Right cardiac atrium (tissue), 5 donors: Measurements from ENCODE around the gene LIX1L. TPM values are rescaled to one million over a fixed set of nuclear protein-coding genes. Genes with fewer than 3 reads are reported as not detected.
A peak's percentile ranks its signal among the peaks of the same experiment; 100 is the strongest.

Experiments
- ATAC-seq, 2 donors: fragments of 200-7000 bp; cut with Tn5 transposase; one replicate each; pipeline versions ENCODE4 v1.8.0 to v1.9.1; 2020; ENCODE audit warnings: moderate library complexity in 2 of 2, mild to moderate bottlenecking in 1 of 2
- DNase-seq, 3 donors: peaks; one replicate each; pipeline ENCODE4 v3.0.0-alpha.2; 2020
- H3K27ac ChIP-seq: one replicate; pipeline ENCODE4 v1.5.1; 2013; ENCODE audit warnings: mild to moderate bottlenecking, low read length, control low read depth, moderate library complexity
- H3K27me3 ChIP-seq: one replicate; pipeline ENCODE4 v1.6.1; 2013; ENCODE audit not compliant: control insufficient read depth, insufficient read depth
- H3K4me1 ChIP-seq: one replicate; pipeline ENCODE4 v1.6.1; 2013; ENCODE audit warnings: low read length; ENCODE audit not compliant: control insufficient read depth, insufficient read depth
- H3K4me3 ChIP-seq: one replicate; pipeline ENCODE4 v1.5.1; 2013; ENCODE audit warnings: low read length, control low read depth
- H3K9me3 ChIP-seq: one replicate; pipeline ENCODE4 v1.6.1; 2013; ENCODE audit warnings: low read length; ENCODE audit not compliant: control insufficient read depth
- WGBS: extraction: QIAGEN DNeasy Blood & Tissue Kit; methylation state at CpG from one replicate; pipeline ENCODE4 v1.1.7; 2013; 5-methylcytosine and 5-hydroxymethylcytosine counted together
- intact Hi-C, 4 donors: fragments of 100-400 bp; cut with DNase I; formaldehyde crosslinking; loops; one replicate each; pipeline versions ENCODE4 v1.11.0 to v1.14.0; 2022 to 2023
- polyA plus RNA-seq: library from polyadenylated mRNA; stranded (reverse); fragments of 200-250 nt; gene quantifications from one replicate; pipeline ENCODE4 v1.2.3, GENCODE V29; 2013
- total RNA-seq, 4 donors: library from RNA; stranded (reverse); fragmentation: NEBNext Ultra II Directional; extraction: Animal tissue kit (Norgen Biotek cat#: 25700); gene quantifications; one replicate each; pipeline ENCODE4 v1.2.1, GENCODE V29; 2021
- donor health status: healthy with polysubstance abuse.
- donor health status: DM: no; HTN: yes; CAD: no.
- donor health status: DM: no; HTN: no; CAD: no.
- donor health status: DM: no; HTN: yes; CAD: no; lungs with severe emphysema.
- donor health status: DM: yes; HTN: yes; CAD: no.

LIX1L gene
- total and polyA plus RNA-seq, 5 donors: 11.9 to 39.2 (median 28.3) TPM

DNA sequence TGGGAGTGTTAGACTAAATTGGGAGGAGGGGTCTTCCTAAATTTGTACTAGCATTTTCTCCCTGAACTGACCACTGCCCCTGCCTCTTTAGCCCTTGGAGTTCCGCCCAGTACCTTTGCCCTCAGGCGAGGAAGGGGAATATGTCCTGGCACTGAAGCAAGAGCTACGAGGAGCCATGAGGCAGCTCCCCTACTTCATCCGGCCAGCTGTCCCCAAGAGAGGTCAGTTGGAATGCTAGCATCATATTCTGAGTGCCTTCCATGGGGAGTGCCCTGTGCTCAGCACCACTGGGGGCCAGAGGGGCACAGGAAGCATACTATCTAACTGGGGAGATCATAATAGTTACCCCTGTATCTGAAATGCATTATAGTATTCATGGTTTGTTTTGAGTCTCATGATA lies 17.4 kb upstream of the LIX1L start:
- H3K27me3 ChIP-seq: no peaks in the 10 kb centered on the region
- H3K27ac ChIP-seq: no peak overlapping the region
- no peak overlapping the region for H3K4me3 ChIP-seq
- intact Hi-C loops: loop anchor here in 1 of 4 donors (5.0 kb wide), 1 partner anchor 37 kb away; no protein-coding TSS in a partner anchor
- 63% methylated on average over 4 of the region's 4 CpGs for WGBS
- no peak for DNase-seq
- peaks cover 11% of the 10 kb centered on the region for H3K4me1 ChIP-seq
- ATAC-seq: no peak
- H3K9me3 ChIP-seq: no peaks in the 10 kb centered on the region

DNA sequence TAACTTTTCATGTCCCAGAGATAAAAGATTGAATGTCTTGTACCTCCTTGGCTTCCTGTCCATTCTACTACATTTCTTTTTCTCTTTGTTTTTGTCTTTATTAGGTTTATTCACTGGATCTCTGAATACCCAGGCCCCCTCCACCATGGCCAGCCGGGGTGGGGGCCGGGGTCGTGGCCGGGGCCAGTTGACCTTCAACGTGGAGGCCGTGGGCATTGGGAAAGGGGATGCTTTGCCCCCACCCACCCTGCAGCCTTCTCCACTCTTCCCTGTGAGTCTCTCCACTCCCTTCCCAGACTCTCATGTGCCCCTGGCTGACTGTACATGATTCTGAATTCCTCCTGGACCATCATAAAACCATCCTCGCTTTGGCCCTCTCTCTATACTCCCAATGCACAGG lies 16.9 kb upstream of the LIX1L start:
- WGBS: 79% methylated on average over 7 of the region's 7 CpGs
- intact Hi-C loops: loop anchor here in 1 of 4 donors (5.0 kb wide), 1 partner anchor 38 kb away; no protein-coding TSS in a partner anchor
- no peak for ATAC-seq

DNA sequence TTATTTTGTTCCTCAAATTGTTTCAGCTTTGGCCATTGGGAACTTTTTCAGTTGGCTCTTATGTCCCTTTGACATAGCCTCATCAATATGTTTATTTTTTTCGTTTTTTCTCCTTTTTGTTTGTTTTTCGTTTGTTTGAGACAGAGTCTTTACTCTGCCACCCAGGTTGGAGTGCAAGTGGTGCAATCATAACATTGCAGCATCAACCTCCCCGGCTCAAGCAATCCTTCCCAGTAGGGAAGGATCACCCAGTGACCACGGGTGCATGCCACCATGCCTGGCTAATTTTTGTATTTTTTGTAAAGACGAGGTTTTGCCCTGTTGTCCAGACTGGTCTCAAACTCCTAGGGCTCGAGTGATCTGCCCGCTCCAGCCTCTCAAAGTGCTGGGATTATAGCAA lies 14.8 kb upstream of the LIX1L start:
- ATAC-seq (no peak), DNase-seq (no peak)
- Histone ChIP-seq H3K4me3 (no peak overlapping the region), H3K4me1 (no peaks in the 10 kb centered on the region), H3K9me3 (no peaks in the 10 kb centered on the region), H3K27ac (no peak overlapping the region), H3K27me3 (no peaks in the 10 kb centered on the region)
- intact Hi-C loops: no loop called here
- WGBS: 81% methylated on average over 7 of the region's 7 CpGs

More for the DNA sequence above, 16.9 kb upstream of the LIX1L start:
- no peak for DNase-seq
- Histone ChIP-seq H3K9me3 (no peaks in the 10 kb centered on the region), H3K27me3 (no peaks in the 10 kb centered on the region), H3K27ac (no peak overlapping the region), H3K4me1 (peaks cover 7% of the 10 kb centered on the region), H3K4me3 (no peak overlapping the region)

DNA sequence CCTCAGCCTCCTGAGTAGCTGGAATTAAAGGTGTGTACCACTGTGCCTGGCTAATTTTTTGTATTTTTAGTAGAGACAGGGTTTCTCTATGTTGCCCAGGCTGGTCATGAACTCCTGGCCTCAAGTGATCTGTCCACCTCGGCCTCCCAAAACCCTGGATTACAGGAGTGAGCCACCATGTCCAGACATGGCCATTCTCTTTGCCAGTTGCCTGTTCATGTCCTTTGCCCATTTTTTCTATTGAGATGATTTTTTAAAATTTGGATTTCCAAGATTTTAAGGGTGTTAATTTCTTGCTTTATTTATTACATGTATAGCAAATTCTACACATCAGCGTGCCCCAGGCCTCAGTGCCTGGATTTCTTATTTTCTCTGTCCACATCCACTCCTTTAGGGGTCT lies 9.5 kb upstream of the LIX1L start:
- WGBS: 94% methylated on average over 2 of the region's 2 CpGs
- Histone ChIP-seq H3K27ac (no peak overlapping the region), H3K4me3 (no peak overlapping the region), H3K27me3 (no peaks in the 10 kb centered on the region), H3K9me3 (no peaks in the 10 kb centered on the region), H3K4me1 (peaks cover 8% of the 10 kb centered on the region)
- intact Hi-C loops: loop anchor here in 2 of 4 donors (5.0 to 10.0 kb wide), 2 partner anchors 40 to 72 kb away; no protein-coding TSS in a partner anchor
- DNase-seq (no peak), ATAC-seq (no peak)

DNA sequence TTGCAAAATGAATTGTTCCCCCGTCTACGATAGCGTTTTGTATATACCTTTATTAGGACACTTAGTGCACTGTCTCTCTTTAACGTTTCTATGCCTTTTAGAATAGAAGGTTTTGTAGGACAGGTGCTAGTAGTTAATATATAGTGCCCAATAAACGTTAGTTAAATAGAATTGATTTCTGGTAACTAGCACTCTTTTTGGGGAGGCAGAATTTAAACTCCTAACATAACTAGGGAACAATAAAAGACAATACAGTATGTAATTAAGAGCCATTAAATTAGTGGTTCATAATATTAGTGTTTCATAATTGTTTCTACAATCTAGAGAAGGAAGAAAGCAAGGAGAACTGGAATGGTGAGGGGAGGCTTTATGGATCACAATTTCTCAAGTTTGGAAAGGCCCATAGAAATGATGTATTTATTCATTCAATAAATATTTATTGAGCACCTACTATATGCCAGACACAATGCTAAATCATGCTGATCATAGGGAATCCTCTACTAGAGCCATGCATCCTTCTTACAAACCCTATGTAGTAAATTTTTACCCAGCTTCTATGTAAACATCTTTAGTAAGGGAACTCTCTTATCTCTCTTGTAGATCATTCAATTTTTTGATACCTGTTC lies 7.4 kb upstream of the LIX1L start:
- intact Hi-C loops: loop anchor here in 2 of 4 donors (5.0 to 10.0 kb wide), 2 partner anchors 42 to 70 kb away; no protein-coding TSS in a partner anchor
- Histone ChIP-seq H3K27ac (no peak overlapping the region), H3K4me3 (peak overlapping the region; percentile 76), H3K4me1 (peaks cover 8% of the 10 kb centered on the region), H3K9me3 (no peaks in the 10 kb centered on the region), H3K27me3 (no peaks in the 10 kb centered on the region)
- WGBS: 2% methylated on average over 5 of the region's 5 CpGs
- no peak for ATAC-seq
- DNase-seq: no peak

DNA sequence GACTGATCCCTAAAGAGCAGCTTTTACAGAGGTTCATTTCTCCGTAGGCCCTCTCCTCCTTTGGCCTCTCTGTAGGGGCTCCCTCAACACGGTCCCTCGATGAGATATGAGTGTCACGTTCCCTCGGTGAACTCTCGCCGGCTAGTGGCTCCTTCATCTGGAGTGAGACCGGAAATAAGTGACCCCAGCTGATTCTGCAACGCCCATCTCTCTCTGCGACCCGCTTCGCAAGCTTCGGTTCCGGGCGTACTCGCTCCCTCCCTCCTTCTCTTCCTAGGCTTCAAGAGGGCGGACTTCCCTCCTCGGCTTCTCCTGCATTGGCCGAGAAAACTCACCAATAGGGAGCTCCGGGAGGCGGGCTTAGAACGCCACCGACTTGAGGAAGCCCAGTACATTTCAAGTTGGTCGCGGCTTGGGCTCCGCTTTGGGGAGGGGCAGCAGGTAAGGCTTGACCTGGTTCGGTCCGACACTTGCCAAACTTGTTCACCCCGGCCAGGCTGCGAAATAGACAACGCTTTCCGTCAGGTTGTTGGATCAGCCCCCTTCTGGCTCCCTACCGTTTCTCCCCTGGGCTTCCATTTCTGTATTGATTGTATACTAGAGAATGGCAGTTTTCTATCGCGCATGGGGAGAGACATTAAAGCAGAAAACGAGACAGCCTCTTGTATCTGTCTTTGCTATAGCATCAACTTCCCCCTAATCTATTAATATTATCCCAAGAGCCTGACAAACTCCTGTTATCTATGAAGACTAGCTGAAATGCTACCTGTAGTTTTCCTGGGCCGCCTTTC lies 6.7 kb upstream of the LIX1L start, which contains the start of the genes ANKRD34A and POLR3GL:
ANKRD34A (minus strand) TSS at position 248 of the 791 bp plus-strand sequence. CDS start 2,816 bp downstream, outside the sequence.
POLR3GL (plus strand) TSS at position 363 of the 791 bp plus-strand sequence. CDS start 10,176 bp downstream, outside the sequence.
- no peaks in the 10 kb centered on the region for H3K9me3 ChIP-seq
- no peaks in the 10 kb centered on the region for H3K27me3 ChIP-seq
- WGBS: under 1% methylated on average over 37 of the region's 37 CpGs
- H3K27ac ChIP-seq: peak within 1 kb of the TSS; percentile 84
- peak; percentile 96 to 99 (median 97) for DNase-seq
- intact Hi-C loops: loop anchor here in 2 of 4 donors (5.0 to 10.0 kb wide), 2 partner anchors 43 to 70 kb away; no protein-coding TSS in a partner anchor
- peak; percentile 87 to 90 for ATAC-seq
- peaks cover 10% of the 10 kb centered on the region for H3K4me1 ChIP-seq
- peak within 1 kb of the TSS; percentile 76 for H3K4me3 ChIP-seq

DNA sequence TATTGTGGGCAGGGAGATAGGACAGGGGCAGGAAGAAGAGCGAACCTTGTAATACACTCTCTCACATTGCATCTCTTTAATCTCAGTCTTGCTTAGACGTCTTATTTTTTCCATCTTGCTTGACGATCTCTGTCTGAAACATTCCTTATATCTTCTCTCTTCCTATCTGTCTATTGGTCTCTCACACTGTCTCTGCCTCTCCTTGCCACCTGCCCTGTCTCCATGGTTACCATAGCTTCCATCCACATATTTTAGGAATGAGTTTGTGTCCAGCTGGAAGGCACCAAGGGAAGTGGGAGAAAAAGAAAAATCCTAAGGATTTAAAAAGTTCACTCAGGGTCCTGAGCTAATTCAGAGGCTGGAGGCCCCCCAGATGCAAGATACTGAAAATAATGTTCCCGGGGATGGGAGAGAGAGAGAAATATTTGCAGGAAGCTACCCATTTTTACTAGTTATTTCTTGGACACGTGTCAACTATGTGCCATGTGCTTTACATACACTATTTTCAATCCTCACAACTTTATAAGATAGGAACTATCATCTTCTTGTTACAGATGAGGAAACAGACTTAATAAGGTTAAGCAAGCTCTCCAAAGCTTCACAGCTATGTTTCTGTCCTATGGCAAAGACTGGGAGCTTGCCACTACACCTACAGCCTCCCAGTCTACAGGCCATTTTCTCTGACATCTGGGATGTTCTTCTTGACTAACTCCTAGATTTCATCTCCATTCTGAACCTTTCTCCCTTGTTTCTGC lies 5.6 kb upstream of the LIX1L start:
- peak overlapping the region; percentile 84 for H3K27ac ChIP-seq
- peak overlapping the region; percentile 76 for H3K4me3 ChIP-seq
- no peaks in the 10 kb centered on the region for H3K27me3 ChIP-seq
- H3K9me3 ChIP-seq: no peaks in the 10 kb centered on the region
- H3K4me1 ChIP-seq: peaks cover 10% of the 10 kb centered on the region
- intact Hi-C loops: loop anchor here in 1 of 4 donors (10.0 kb wide), 1 partner anchor 69 kb away; no protein-coding TSS in a partner anchor
- no peak for DNase-seq
- ATAC-seq: no peak
- 23% methylated on average over 5 of the region's 5 CpGs for WGBS

DNA sequence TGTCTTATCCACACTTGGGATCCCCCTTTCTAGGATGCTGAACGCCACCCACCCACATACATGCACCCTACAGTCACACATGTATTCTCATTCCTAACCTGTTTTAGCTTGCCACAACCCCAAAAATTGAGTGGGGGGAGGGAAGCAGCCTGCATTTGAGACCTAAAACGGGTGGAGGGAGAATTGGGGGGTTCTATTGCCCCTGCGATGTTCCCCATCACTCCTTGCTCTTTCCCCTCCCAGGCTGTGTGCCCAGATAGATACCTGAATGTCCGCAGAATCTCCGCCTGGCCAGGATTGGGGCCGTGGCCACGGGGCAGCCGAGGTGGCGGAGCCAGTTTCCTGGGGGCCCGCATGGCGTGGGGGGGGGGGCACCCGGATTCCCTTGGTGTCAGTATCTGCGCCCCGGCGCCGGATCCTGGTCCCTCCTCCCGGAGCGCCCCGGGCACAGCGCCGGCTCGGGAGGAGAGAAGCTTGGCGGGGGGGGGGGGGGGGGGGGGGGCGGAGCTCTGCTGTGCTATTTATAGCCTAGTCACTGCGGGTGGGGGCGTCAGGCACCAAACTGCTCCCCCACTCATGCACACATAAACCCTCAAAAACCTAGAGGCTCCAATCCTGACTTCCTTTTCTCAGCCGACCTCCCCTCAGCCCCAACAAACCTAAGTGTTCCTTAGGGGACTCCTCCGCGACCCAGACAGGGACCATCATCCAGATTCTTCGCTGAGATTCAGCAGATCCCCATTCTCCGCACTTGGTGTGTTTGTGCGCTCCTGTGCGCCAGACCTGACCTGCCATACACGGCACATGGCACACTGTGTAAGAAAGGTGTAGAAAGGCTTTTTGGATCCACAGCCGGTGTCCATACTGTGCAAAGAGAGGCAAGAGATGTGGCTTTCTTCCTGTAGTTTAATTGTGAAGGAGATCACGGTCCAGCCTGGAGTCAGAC lies 4.6 kb upstream of the LIX1L start:
- 2% methylated on average over 30 of the region's 36 CpGs for WGBS
- ATAC-seq: no peak
- H3K4me1 ChIP-seq: peaks cover 10% of the 10 kb centered on the region
- intact Hi-C loops: loop anchor here in 1 of 4 donors (10.0 kb wide), 1 partner anchor 68 kb away; no protein-coding TSS in a partner anchor
- peak overlapping the region; percentile 68 for H3K4me3 ChIP-seq
- peak overlapping the region; percentile 60 for H3K27ac ChIP-seq
- H3K9me3 ChIP-seq: no peaks in the 10 kb centered on the region
- no peaks in the 10 kb centered on the region for H3K27me3 ChIP-seq
- peak; percentile 49 to 84 (median 82) for DNase-seq

DNA sequence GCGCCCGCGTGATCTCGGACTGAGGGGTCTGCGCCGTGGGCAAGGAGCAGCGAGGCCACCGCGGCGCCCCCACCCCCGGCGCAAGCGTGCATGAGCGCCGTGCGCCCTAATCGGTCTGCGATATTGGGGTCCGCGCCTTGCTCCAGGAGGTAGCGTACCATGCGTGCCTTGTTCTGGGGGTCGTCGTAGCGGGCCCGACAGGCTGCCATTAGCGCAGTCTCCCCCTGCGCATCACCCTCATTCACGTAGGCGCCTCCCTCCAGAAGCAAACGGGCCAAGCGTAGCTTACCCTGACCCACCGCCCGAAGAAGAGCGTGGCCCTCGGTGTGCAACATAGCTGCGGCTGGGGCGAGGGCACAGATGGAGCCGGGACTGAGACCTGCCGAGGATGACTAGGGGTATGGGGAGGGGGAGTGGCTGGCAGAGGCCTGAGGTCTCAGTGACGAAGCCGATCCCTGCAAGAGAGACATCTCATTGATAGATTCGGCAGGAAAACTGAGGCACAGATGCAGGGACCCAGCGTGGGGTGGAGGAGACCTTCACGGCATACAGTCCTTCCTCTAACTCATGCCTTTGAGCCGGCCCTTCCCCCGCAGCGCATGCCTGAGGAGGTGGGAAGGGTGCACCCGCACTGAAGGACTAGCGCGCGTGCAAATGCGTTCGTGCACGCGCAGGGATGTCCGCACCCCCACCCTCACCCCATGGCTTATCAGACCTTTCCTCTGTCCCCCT lies 3.8 kb upstream of the LIX1L start:
- DNase-seq: peak; percentile 46 to 81 (median 79)
- Histone ChIP-seq H3K27ac (peak overlapping the region; percentile 85), H3K9me3 (no peaks in the 10 kb centered on the region), H3K4me3 (peak overlapping the region; percentile 68), H3K4me1 (peaks cover 10% of the 10 kb centered on the region), H3K27me3 (no peaks in the 10 kb centered on the region)
- WGBS: 1% methylated on average over 57 of the region's 57 CpGs
- intact Hi-C loops: loop anchor here in 1 of 4 donors (10.0 kb wide), 1 partner anchor 67 kb away; no protein-coding TSS in a partner anchor
- ATAC-seq: no peak
